ENCODE results near the gene DMXL2.

DNA sequence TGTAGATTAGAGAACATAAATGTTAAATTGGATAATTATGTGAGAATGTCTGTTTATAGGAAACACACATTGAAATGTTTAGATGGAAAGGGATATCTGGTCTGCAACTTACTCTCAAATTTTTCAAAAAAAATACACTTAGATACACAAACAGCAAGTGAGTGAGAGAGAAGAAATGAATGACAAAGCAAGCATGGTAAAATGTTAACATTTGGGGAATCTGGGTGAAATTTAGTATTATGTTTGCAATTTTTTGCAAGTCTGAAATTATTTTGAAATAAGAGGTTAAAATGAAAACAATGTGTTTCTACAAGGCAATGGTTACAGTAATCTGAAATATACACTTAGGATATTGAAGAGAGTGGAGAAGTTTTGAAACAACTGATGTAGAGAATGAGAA lies 146.8 kb downstream of the DMXL2 start:
- TF ChIP-seq, protein P1, sequence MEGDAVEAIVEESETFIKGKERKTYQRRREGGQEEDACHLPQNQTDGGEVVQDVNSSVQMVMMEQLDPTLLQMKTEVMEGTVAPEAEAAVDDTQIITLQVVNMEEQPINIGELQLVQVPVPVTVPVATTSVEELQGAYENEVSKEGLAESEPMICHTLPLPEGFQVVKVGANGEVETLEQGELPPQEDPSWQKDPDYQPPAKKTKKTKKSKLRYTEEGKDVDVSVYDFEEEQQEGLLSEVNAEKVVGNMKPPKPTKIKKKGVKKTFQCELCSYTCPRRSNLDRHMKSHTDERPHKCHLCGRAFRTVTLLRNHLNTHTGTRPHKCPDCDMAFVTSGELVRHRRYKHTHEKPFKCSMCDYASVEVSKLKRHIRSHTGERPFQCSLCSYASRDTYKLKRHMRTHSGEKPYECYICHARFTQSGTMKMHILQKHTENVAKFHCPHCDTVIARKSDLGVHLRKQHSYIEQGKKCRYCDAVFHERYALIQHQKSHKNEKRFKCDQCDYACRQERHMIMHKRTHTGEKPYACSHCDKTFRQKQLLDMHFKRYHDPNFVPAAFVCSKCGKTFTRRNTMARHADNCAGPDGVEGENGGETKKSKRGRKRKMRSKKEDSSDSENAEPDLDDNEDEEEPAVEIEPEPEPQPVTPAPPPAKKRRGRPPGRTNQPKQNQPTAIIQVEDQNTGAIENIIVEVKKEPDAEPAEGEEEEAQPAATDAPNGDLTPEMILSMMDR (IDR thresholded peaks at IDR 0.05; ENCODE audit: low read depth, low read length): no peak
- no peak for TF ChIP-seq EZH2phosphoT487 (IDR thresholded peaks at IDR 0.05; ENCODE audit: low read depth)
